HepG2 (cell line): ENCODE results near the gene CD79A. TPM values are rescaled to one million over a fixed set of nuclear protein-coding genes. Genes with fewer than 3 reads are reported as not detected.

ENCODE experiments used
- AKNA ChIP-seq: sonication (generic); formaldehyde crosslinking; IDR thresholded peaks from 2 replicates; pipeline ENCODE4 v1.4.0; 2020; ENCODE audit warnings: missing genetic modification reagents, borderline replicate concordance
- DMTF1 ChIP-seq: sonication (generic); formaldehyde crosslinking; IDR thresholded peaks from 2 replicates; pipeline ENCODE4 v1.4.0; 2020; ENCODE audit warnings: mild to moderate bottlenecking, missing genetic modification reagents
- DZIP1 ChIP-seq: sonication (generic); formaldehyde crosslinking; IDR thresholded peaks from 2 replicates; pipeline ENCODE4 v1.5.0; 2020; ENCODE audit warnings: mild to moderate bottlenecking, missing genetic modification reagents
- FOXA1 ChIP-seq, 2 experiments: fragments of 450-650 bp in 1 of 2; sonication (generic) in 1 of 2; formaldehyde crosslinking in 1 of 2; IDR thresholded peaks; 2 replicates each; pipeline versions ENCODE4 v1.4.0 to v1.6.1; 2016 to 2020; ENCODE audit warnings: missing genetic modification reagents in 1 of 2
- KMT2A ChIP-seq: sonication (generic); formaldehyde crosslinking; IDR thresholded peaks from 2 replicates; pipeline ENCODE4 v1.4.0; 2020; ENCODE audit warnings: missing genetic modification reagents
- MAFG ChIP-seq: sonication (generic); formaldehyde crosslinking; IDR thresholded peaks from 2 replicates; pipeline ENCODE4 v1.5.1; 2020; ENCODE audit warnings: mild to moderate bottlenecking, missing genetic modification reagents
- NR3C1 ChIP-seq: sonication (generic); formaldehyde crosslinking; IDR thresholded peaks from 2 replicates; pipeline ENCODE4 v1.4.0; 2020; ENCODE audit warnings: missing genetic modification reagents
- PAX8 ChIP-seq: sonication (generic); formaldehyde crosslinking; IDR thresholded peaks from 2 replicates; pipeline ENCODE4 v1.8.0; 2022; ENCODE audit warnings: mild to moderate bottlenecking, missing genetic modification reagents, borderline replicate concordance
- PHF21A ChIP-seq: sonication (generic); formaldehyde crosslinking; IDR thresholded peaks from 2 replicates; pipeline ENCODE4 v1.5.0; 2020; ENCODE audit warnings: mild to moderate bottlenecking, missing genetic modification reagents
- RAD21 ChIP-seq: fragments of 450-650 bp; formaldehyde crosslinking; IDR thresholded peaks from 2 replicates; pipeline ENCODE4 v1.5.0; 2020; ENCODE audit warnings: mild to moderate bottlenecking
- RFX3 ChIP-seq: IDR thresholded peaks from 2 replicates; pipeline ENCODE4 v1.6.1; 2016; ENCODE audit warnings: missing biosample characterization, missing genetic modification reagents
- RFX5 ChIP-seq: IDR thresholded peaks from 2 replicates; pipeline ENCODE4 v1.6.1; 2011; ENCODE audit warnings: low read depth, low read length, improper control_type of control experiment
- SP4 ChIP-seq: sonication (generic); formaldehyde crosslinking; IDR thresholded peaks from 2 replicates; pipeline ENCODE4 v1.8.1; 2023; ENCODE audit warnings: mild to moderate bottlenecking, missing genetic modification reagents
- SRF ChIP-seq: IDR thresholded peaks from 2 replicates; pipeline ENCODE4 v1.6.1; 2011; ENCODE audit warnings: mild to moderate bottlenecking, low read depth, low read length, moderate library complexity
- TP53 ChIP-seq: sonication (generic); formaldehyde crosslinking; conservative IDR thresholded peaks from 2 replicates; pipeline ENCODE4 v1.4.0; 2020; ENCODE audit warnings: missing genetic modification reagents
- ZNF33A ChIP-seq: sonication (generic); formaldehyde crosslinking; IDR thresholded peaks from 2 replicates; pipeline ENCODE4 v1.5.1; 2020; ENCODE audit warnings: missing genetic modification reagents, mild to moderate bottlenecking, moderate library complexity, borderline replicate concordance
- ZNF563 ChIP-seq: sonication (generic); formaldehyde crosslinking; IDR thresholded peaks from 2 replicates; pipeline ENCODE4 v1.8.0; 2022; ENCODE audit warnings: mild to moderate bottlenecking, moderate library complexity, missing genetic modification reagents
- ZNF616 ChIP-seq: sonication (generic); formaldehyde crosslinking; IDR thresholded peaks from 2 replicates; pipeline ENCODE4 v1.5.0; 2020; ENCODE audit warnings: low read depth, mild to moderate bottlenecking, missing genetic modification reagents
- ZNF746 ChIP-seq: sonication (generic); formaldehyde crosslinking; IDR thresholded peaks from 2 replicates; pipeline ENCODE4 v1.8.0; 2022; ENCODE audit warnings: mild to moderate bottlenecking, missing genetic modification reagents
- ZNF75D ChIP-seq: sonication (generic); formaldehyde crosslinking; IDR thresholded peaks from 2 replicates; pipeline ENCODE4 v1.8.1; 2023; ENCODE audit warnings: missing genetic modification reagents, mild to moderate bottlenecking, borderline replicate concordance
- ZNF788 ChIP-seq: sonication (generic); formaldehyde crosslinking; IDR thresholded peaks from 2 replicates; pipeline ENCODE4 v1.5.0; 2020; ENCODE audit warnings: mild to moderate bottlenecking, missing genetic modification reagents, borderline replicate concordance
- polyA plus RNA-seq, 8 experiments: library from polyadenylated mRNA; depleted of rRNA in 3 of 8; stranded (reverse) in 7 of 8; unstranded in 1 of 8; fragments of >200 nt; fragmentation: Illumina TruSeq in 4 of 8; extraction: Trizol in 4 of 8; gene quantifications; 2 replicates each; pipeline versions ENCODE4 v1.2.1 to v1.2.3, GENCODE V29; 2011 to 2016; ENCODE audit warnings: low read depth in 4 of 8, missing spikeins in 1 of 8, mixed read lengths in 1 of 8; ENCODE audit not compliant: insufficient read depth in 1 of 8
- total RNA-seq, 5 experiments: library from RNA; depleted of rRNA; stranded (reverse); fragments of >200 nt; fragmentation: Illumina TruSeq; extraction: Trizol; gene quantifications; 2 replicates each; pipeline ENCODE4 v1.2.3, GENCODE V29; 2016; ENCODE audit warnings: low read depth in 1 of 5

Gene CD79A
- total and polyA plus RNA-seq, 2 of the 13 experiments (the other 11 are each of a cell fraction or from before 2014, with no cell fraction given): 0.24 to 0.33 TPM

GRCh38 chr19:41904118-41904870, 27.2 kb downstream of the CD79A start (continued):
- no peak for TF ChIP-seq DZIP1
- peak; percentile 82 for TF ChIP-seq PHF21A (CRISPR knock-in tag)
- TF ChIP-seq RFX3 (CRISPR knock-in tag): no peak
- TF ChIP-seq FOXA1 (IDR thresholded peaks at IDR 0.05): peak; percentile 93
- TF ChIP-seq FOXA1 (CRISPR knock-in tag; IDR thresholded peaks at IDR 0.05): peak; percentile 99
- no peak for TF ChIP-seq PAX8 (CRISPR knock-in tag)
- no peak for TF ChIP-seq SP4
- TF ChIP-seq ZNF616: no peak
- TF ChIP-seq DMTF1 (CRISPR knock-in tag): no peak
- no peak for TF ChIP-seq SRF
- no peak for TF ChIP-seq AKNA (CRISPR knock-in tag)
- TF ChIP-seq MAFG: no peak
- no peak for TF ChIP-seq RFX5
- TF ChIP-seq ZNF788 (CRISPR knock-in tag): peak; percentile 19; the same call in 1 of the 2 replicates
- no peak for TF ChIP-seq RAD21 (CRISPR knock-in tag)
- TF ChIP-seq ZNF33A (CRISPR knock-in tag): no peak
- no peak for TF ChIP-seq TP53 (CRISPR knock-in tag)
- TF ChIP-seq ZNF75D (CRISPR knock-in tag): no peak
- no peak for TF ChIP-seq ZNF563 (CRISPR knock-in tag)
- TF ChIP-seq NR3C1 (CRISPR knock-in tag): no peak
- peak; percentile 96 for TF ChIP-seq ZNF746
- TF ChIP-seq KMT2A: no peak
